Measurements from ENCODE around the gene LYPD4.

DNA sequence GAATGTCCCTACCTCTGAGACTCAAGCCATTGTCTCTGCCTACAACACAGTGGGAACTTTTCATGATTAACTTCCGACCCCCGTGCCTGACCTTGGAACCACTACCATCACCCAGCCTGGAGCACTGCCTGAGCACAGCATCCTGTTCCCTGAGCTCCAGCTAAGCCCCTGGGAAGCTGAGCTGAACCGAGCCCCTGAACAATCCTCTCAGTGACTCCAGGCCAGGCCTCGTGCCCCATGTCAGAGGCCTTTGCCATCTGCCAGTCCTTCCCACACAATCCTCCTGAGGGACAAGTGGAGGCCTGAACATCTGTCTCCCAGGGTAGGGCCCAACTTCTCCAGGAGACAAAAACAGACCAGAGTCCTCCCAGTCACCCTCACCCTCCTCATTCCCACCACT lies 30.6 kb downstream of the LYPD4 start:
- TF ChIP-seq, protein P1, sequence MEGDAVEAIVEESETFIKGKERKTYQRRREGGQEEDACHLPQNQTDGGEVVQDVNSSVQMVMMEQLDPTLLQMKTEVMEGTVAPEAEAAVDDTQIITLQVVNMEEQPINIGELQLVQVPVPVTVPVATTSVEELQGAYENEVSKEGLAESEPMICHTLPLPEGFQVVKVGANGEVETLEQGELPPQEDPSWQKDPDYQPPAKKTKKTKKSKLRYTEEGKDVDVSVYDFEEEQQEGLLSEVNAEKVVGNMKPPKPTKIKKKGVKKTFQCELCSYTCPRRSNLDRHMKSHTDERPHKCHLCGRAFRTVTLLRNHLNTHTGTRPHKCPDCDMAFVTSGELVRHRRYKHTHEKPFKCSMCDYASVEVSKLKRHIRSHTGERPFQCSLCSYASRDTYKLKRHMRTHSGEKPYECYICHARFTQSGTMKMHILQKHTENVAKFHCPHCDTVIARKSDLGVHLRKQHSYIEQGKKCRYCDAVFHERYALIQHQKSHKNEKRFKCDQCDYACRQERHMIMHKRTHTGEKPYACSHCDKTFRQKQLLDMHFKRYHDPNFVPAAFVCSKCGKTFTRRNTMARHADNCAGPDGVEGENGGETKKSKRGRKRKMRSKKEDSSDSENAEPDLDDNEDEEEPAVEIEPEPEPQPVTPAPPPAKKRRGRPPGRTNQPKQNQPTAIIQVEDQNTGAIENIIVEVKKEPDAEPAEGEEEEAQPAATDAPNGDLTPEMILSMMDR (IDR thresholded peaks at IDR 0.05) = no peak
- TF ChIP-seq POLR2A (IDR thresholded peaks at IDR 0.05) (no peak), POLR2AphosphoS5 (IDR thresholded peaks at IDR 0.05) (no peak), EP300 (IDR thresholded peaks at IDR 0.05) (no peak)
